ENCODE measurements around the gene PSMD6.

PSMD6 gene

DNA sequence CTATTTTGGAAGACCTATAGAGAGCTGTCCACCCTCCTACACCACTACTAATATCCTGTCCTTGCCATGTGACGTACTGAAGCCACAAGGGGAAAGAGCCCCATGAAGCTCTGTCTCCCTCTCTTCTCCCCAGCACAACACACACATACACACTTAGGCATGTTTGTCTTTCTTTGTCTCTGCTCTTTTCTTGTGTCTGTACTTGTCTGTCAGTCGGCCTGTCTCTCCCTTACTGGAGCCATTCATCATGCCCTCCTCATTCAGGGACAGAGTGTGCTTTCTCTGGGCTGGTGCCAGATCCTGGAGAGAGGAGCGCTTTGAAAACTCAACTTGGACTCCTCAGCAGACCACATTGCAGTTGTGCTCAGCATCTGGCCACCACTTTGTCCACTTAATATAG lies 47.6 kb downstream of the PSMD6 start:
- no peak overlapping the region for H3K27ac ChIP-seq

DNA sequence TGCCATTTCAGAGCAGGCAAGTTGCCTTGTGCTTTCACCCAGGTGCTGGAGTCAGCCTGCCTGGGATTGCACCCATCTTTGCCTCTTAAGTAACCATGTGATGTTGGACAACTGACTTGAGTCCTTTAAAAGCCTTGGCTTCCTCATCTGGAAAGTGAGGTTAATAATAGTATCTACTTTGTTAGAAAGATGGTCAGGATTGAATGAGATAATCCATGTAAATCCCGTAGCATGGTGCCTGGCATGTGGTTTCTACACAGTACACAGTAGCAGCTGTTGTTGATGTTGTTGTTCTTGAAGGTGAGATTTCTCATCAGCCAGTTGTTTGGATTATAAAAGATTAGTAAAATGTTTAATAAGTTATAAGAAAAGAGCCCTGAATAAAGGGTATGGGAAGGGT lies 48.8 kb downstream of the PSMD6 start:
- TF ChIP-seq, protein P1, sequence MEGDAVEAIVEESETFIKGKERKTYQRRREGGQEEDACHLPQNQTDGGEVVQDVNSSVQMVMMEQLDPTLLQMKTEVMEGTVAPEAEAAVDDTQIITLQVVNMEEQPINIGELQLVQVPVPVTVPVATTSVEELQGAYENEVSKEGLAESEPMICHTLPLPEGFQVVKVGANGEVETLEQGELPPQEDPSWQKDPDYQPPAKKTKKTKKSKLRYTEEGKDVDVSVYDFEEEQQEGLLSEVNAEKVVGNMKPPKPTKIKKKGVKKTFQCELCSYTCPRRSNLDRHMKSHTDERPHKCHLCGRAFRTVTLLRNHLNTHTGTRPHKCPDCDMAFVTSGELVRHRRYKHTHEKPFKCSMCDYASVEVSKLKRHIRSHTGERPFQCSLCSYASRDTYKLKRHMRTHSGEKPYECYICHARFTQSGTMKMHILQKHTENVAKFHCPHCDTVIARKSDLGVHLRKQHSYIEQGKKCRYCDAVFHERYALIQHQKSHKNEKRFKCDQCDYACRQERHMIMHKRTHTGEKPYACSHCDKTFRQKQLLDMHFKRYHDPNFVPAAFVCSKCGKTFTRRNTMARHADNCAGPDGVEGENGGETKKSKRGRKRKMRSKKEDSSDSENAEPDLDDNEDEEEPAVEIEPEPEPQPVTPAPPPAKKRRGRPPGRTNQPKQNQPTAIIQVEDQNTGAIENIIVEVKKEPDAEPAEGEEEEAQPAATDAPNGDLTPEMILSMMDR (IDR thresholded peaks at IDR 0.05), result no peak
- TF ChIP-seq ZFX (IDR thresholded peaks at IDR 0.05; ENCODE audit: borderline replicate concordance), result no peak
- H3K27ac ChIP-seq, result no peak overlapping the region

More for the DNA sequence above, 47.6 kb downstream of the PSMD6 start:
- TF ChIP-seq, protein P1 (IDR thresholded peaks at IDR 0.05), result no peak
- no peak for TF ChIP-seq ZFX (IDR thresholded peaks at IDR 0.05; ENCODE audit: borderline replicate concordance)

DNA sequence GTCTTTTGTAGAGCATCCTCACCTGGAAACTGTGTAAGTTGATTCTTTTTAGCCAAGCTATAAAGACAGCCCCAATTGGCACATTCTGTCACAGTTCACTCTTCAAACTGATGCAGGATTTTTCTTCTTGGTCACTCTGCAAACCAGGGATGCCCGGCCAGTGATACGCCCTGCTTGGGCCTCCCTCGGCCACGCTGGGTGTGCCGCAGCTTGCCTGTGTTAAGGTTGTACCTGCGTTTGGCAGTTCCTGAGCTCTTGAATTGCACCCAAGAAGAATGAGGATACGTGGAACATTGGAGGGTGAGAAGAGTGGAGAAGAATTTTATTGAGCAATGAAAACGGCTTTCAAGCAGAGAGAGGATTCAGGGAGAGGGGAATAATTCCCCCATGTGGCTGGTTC lies 49.9 kb downstream of the PSMD6 start:
- TF ChIP-seq ZFX (IDR thresholded peaks at IDR 0.05; ENCODE audit: borderline replicate concordance), result no peak
- TF ChIP-seq, protein P1 (IDR thresholded peaks at IDR 0.05), result no peak
- H3K27ac ChIP-seq, result no peak overlapping the region

DNA sequence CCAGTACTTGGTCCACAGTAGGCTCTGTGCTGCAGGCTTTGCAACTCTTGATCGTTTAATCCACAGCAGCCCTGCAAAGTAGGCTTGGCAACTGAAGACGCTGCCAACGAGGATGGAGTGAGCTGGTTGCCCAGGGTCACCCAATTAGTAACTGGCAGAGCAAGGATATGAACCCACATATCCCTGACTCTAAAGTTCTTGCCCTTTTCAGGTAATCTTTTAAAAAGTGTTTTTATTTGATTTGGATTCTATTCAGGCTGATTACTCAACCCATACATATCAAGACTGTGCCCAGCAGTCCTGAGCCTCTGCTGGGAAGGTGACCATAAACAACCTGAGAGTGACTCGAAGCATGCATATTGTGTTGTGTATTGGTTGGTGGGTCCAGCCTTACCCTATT lies 50.3 kb downstream of the PSMD6 start:
- no peak overlapping the region for H3K27ac ChIP-seq
- TF ChIP-seq ZFX (IDR thresholded peaks at IDR 0.05; ENCODE audit: borderline replicate concordance), result no peak
- TF ChIP-seq, protein P1 (IDR thresholded peaks at IDR 0.05), result no peak

DNA sequence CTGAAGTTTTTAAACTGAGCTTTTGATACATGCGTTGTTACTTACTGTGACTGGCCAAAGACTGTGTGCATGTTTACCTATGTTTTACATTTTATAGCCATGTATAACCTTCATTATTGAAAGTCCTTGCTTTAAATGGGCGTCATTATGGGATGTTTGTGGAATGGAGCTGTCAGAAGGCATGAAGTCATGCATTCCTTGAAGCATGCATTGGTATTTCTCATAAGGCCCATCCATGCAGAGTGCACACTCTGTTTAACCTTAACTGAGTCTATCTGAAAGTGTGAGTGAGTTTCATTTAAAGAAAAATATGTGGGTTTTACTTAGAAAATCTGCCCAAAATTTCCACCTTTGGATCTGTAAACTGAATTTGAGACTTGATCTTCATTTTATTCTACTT lies 51.1 kb downstream of the PSMD6 start:
- TF ChIP-seq, protein P1 (IDR thresholded peaks at IDR 0.05), result no peak
- TF ChIP-seq ZFX (IDR thresholded peaks at IDR 0.05; ENCODE audit: borderline replicate concordance), result no peak
- H3K27ac ChIP-seq, result no peak overlapping the region

DNA sequence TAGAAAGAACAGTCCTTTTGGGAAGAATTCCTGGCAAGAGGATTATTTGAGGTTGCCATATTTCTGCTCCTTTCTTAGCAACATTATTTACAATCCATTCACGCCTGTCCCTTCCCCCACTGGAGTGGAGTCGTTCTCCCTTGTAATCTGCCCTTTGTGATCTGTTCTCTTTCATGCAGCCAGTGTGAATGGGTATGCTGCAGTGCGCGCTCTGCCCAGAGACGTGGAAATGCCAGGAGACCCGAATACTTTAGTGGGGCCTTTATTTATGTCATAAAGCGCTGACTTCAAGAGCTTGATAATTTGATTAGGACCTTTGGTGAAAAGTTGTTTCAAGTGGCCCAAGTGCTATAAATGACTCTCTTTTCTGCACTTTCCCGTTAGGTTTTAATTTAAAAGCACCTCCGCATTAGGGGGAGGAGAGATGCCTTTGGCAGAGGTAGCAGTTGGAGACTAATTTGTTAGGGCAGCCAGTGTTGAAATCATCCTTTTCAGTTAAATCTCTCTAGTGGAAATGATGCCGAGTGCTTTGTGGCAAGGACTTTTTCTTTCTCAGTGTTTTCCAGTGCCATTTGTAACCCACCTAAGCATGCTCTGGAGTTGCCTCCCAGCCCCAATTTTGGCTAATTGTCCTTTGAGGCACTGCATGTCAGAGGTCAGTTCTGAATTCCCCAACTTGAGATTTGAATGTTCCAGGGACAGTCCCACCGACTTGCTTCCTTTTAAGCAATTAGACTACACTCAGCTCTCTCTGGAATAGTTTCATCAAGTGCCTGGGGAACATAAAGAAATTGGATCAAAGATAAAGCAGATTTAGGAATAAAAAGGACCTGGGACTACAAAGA lies 52.4 kb downstream of the PSMD6 start:
- H3K27ac ChIP-seq, result no peak overlapping the region
- no peak for TF ChIP-seq ZFX (IDR thresholded peaks at IDR 0.05; ENCODE audit: borderline replicate concordance)
- TF ChIP-seq, protein P1 (IDR thresholded peaks at IDR 0.05), result no peak

DNA sequence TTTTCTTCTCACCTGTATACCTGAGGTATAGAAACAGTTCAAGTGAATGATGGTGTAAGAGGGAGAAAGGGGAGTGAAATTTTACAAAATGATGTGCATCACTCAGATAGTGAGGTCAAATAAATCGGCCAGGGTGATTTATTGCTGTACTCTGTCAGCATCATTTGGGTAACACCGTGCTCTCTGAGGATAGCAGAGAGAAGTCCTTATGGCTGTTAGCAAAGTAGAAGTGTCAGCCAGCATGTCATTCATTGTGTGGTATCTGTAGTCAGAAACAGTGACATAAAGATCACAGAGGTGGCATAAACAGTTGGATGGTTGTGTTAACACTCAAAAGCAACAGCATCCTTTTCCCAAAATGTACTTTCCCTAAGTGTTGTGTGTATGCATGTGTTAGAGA lies 53.4 kb downstream of the PSMD6 start:
- H3K27ac ChIP-seq, result no peak overlapping the region
- TF ChIP-seq ZFX (IDR thresholded peaks at IDR 0.05; ENCODE audit: borderline replicate concordance), result no peak
- TF ChIP-seq, protein P1 (IDR thresholded peaks at IDR 0.05), result no peak

Measured in 22Rv1 (cell line).